H9 (cell line): Measurements from ENCODE around the gene ABTB1. TPM values are rescaled to one million over a fixed set of nuclear protein-coding genes. Genes with fewer than 3 reads are reported as not detected.

ENCODE experiments used
- DNase-seq: peaks from one replicate; pipeline ENCODE4 v3.0.0-alpha.2; 2017
- H2AFZ ChIP-seq: one replicate; pipeline ENCODE4 v1.6.1; 2013; ENCODE audit warnings: mild to moderate bottlenecking, low read length, control low read depth, moderate library complexity
- H2AK5ac ChIP-seq: 2 replicates; pipeline ENCODE4 v1.6.1; 2013; ENCODE audit warnings: low read length, control low read depth, mixed read lengths; ENCODE audit not compliant: insufficient read length
- H2BK120ac ChIP-seq: one replicate; pipeline ENCODE4 v1.6.1; 2013; ENCODE audit warnings: low read depth, mild to moderate bottlenecking, low read length, control low read depth, inconsistent platforms; ENCODE audit not compliant: poor library complexity, severe bottlenecking
- H2BK12ac ChIP-seq: 2 replicates; pipeline ENCODE4 v1.6.1; 2013; ENCODE audit warnings: low read length, control low read depth, mixed read lengths, low read depth; ENCODE audit not compliant: insufficient read length
- H2BK15ac ChIP-seq: 2 replicates; pipeline ENCODE4 v1.6.1; 2013; ENCODE audit warnings: low read depth, low read length, control low read depth
- H2BK20ac ChIP-seq: one replicate; pipeline ENCODE4 v1.6.1; 2013; ENCODE audit warnings: low read depth, mild to moderate bottlenecking, low read length, control low read depth, inconsistent platforms; ENCODE audit not compliant: poor library complexity, severe bottlenecking
- H2BK5ac ChIP-seq: 2 replicates; pipeline ENCODE4 v1.6.1; 2013; ENCODE audit warnings: low read length, control low read depth, mixed read lengths; ENCODE audit not compliant: insufficient read length
- H3K14ac ChIP-seq: 2 replicates; pipeline ENCODE4 v1.6.1; 2013; ENCODE audit warnings: low read length, control low read depth; ENCODE audit not compliant: insufficient read depth
- H3K18ac ChIP-seq: 2 replicates; pipeline ENCODE4 v1.6.1; 2013; ENCODE audit warnings: low read depth, mild to moderate bottlenecking, mixed read lengths, low read length, control low read depth; ENCODE audit not compliant: insufficient read length
- H3K23ac ChIP-seq: 2 replicates; pipeline ENCODE4 v1.6.1; 2013; ENCODE audit warnings: low read length, control low read depth, mixed read lengths, low read depth; ENCODE audit not compliant: insufficient read length
- H3K23me2 ChIP-seq: 2 replicates; pipeline ENCODE4 v1.6.1; 2013; ENCODE audit warnings: low read depth, mild to moderate bottlenecking, mixed read lengths, low read length, control low read depth; ENCODE audit not compliant: insufficient read length, poor library complexity, severe bottlenecking
- H3K27ac ChIP-seq: 2 replicates; pipeline ENCODE4 v1.5.1; 2013; ENCODE audit warnings: low read length, control low read depth, mixed read lengths, low read depth; ENCODE audit not compliant: insufficient read length
- H3K27me3 ChIP-seq: 2 replicates; pipeline ENCODE4 v1.6.1; 2013; ENCODE audit warnings: low read length, control low read depth, inconsistent platforms; ENCODE audit not compliant: insufficient read depth
- H3K4ac ChIP-seq: 2 replicates; pipeline ENCODE4 v1.6.1; 2013; ENCODE audit warnings: low read depth, mild to moderate bottlenecking, control low read depth, inconsistent platforms, low read length, moderate library complexity
- H3K4me1 ChIP-seq: 2 replicates; pipeline ENCODE4 v1.6.1; 2013; ENCODE audit warnings: low read length, control low read depth, inconsistent platforms; ENCODE audit not compliant: insufficient read depth
- H3K4me2 ChIP-seq: 2 replicates; pipeline ENCODE4 v1.6.1; 2013; ENCODE audit warnings: low read length, control low read depth, mixed read lengths; ENCODE audit not compliant: insufficient read length, insufficient read depth
- H3K56ac ChIP-seq: 2 replicates; pipeline ENCODE4 v1.6.1; 2013; ENCODE audit warnings: low read depth, mild to moderate bottlenecking, mixed read lengths, low read length, control low read depth; ENCODE audit not compliant: insufficient read length
- H3K79me1 ChIP-seq: 2 replicates; pipeline ENCODE4 v1.6.1; 2013; ENCODE audit warnings: low read depth, mild to moderate bottlenecking, moderate library complexity, low read length, control low read depth, inconsistent platforms; ENCODE audit not compliant: insufficient read depth, poor library complexity, severe bottlenecking
- H3K79me2 ChIP-seq: 2 replicates; pipeline ENCODE4 v1.6.1; 2013; ENCODE audit warnings: low read length, control low read depth, inconsistent platforms; ENCODE audit not compliant: insufficient read depth
- H3K9ac ChIP-seq: 2 replicates; pipeline ENCODE4 v1.6.1; 2013; ENCODE audit warnings: low read length, control low read depth, mixed read lengths; ENCODE audit not compliant: insufficient read length; ENCODE audit errors: extremely low read depth
- H3K9me3 ChIP-seq: one replicate; pipeline ENCODE4 v1.6.1; 2013; ENCODE audit warnings: low read depth, low read length, inconsistent platforms; ENCODE audit not compliant: control insufficient read depth
- H3T11ph ChIP-seq: one replicate; pipeline ENCODE4 v1.6.1; 2013; ENCODE audit warnings: mild to moderate bottlenecking, low read length, control low read depth, inconsistent platforms
- H4K20me1 ChIP-seq: one replicate; pipeline ENCODE4 v1.6.1; 2013; ENCODE audit not compliant: control insufficient read depth, insufficient read length, insufficient read depth
- H4K5ac ChIP-seq: 2 replicates; pipeline ENCODE4 v1.6.1; 2013; ENCODE audit warnings: low read depth, mild to moderate bottlenecking, mixed read lengths, low read length, control low read depth; ENCODE audit not compliant: insufficient read length
- H4K8ac ChIP-seq: replicated peaks from 2 replicates; pipeline ENCODE4 v1.6.1; 2013; ENCODE audit warnings: low read length, control low read depth, mixed read lengths, low read depth; ENCODE audit not compliant: insufficient read length
- H4K91ac ChIP-seq: 2 replicates; pipeline ENCODE4 v1.6.1; 2013; ENCODE audit warnings: low read depth, mild to moderate bottlenecking, moderate library complexity, mixed read lengths, low read length, control low read depth; ENCODE audit not compliant: insufficient read length
- H3K27ac Mint-ChIP-seq, 3 experiments: 2 replicates in 2 of 3; 3 replicates in 1 of 3; pipeline ENCODE4 v1.8.0; 2020 to 2021; ENCODE audit warnings: mixed read lengths in 3 of 3, mild to moderate bottlenecking in 1 of 3, moderate library complexity in 1 of 3
- H3K27me3 Mint-ChIP-seq: 2 replicates; pipeline ENCODE4 v1.8.0; 2021; ENCODE audit warnings: low read depth, mild to moderate bottlenecking, moderate library complexity, mixed read lengths
- H3K36me3 Mint-ChIP-seq, 3 experiments: 2 replicates in 2 of 3; 3 replicates in 1 of 3; pipeline ENCODE4 v1.8.0; 2020 to 2021; ENCODE audit warnings: low read depth in 3 of 3, mixed read lengths in 3 of 3; ENCODE audit not compliant: insufficient read depth in 1 of 3
- H3K4me1 Mint-ChIP-seq, 2 experiments: 2 replicates each; pipeline ENCODE4 v1.8.0; 2020; ENCODE audit warnings: mixed read lengths in 2 of 2
- H3K4me3 Mint-ChIP-seq, 2 experiments: 2 replicates in 1 of 2; 3 replicates in 1 of 2; pipeline ENCODE4 v1.8.0; 2020 to 2021; ENCODE audit warnings: mild to moderate bottlenecking in 2 of 2, mixed read lengths in 2 of 2, moderate library complexity in 1 of 2
- H3K9me3 Mint-ChIP-seq, 2 experiments: 2 replicates in 1 of 2; 3 replicates in 1 of 2; pipeline ENCODE4 v1.8.0; 2020; ENCODE audit warnings: mild to moderate bottlenecking in 2 of 2, mixed read lengths in 2 of 2, moderate library complexity in 1 of 2
- CTCF ChIP-seq: fragments of 200-600 bp; sonication (generic); conservative IDR thresholded peaks from 3 replicates; pipeline ENCODE4 v1.8.0; 2021; ENCODE audit warnings: antibody characterized with exemption, mild to moderate bottlenecking
- WGBS: extraction: QIAGEN DNeasy Blood & Tissue Kit; methylation state at CpG from one replicate; pipeline ENCODE4 v1.1.7; 2013; ENCODE audit warnings: missing lambda C conversion rate, low lambda C conversion rate, mixed read lengths; ENCODE audit not compliant: insufficient read length; ENCODE audit errors: extremely low coverage; 5-methylcytosine and 5-hydroxymethylcytosine counted together
- total RNA-seq: library from RNA; stranded (reverse); gene quantifications from 2 replicates; pipeline ENCODE4 v1.2.1, GENCODE V29; 2021

Gene ABTB1
- total RNA-seq, 1 experiment from 2014 or later = 6.2 TPM

GRCh38 chr3:127680146-127680661 is 7.5 kb downstream of the ABTB1 start:
- Histone ChIP-seq H2BK15ac (no peak overlapping the region), H4K8ac (no peak overlapping the region), H3K27me3 (no peaks in the 10 kb centered on the region), H3K79me2 (no peaks in the 10 kb centered on the region), H3K4me2 (no peak overlapping the region), H3K23ac (no peak overlapping the region), H2AK5ac (no peak overlapping the region), H3K79me1 (no peaks in the 10 kb centered on the region), H3T11ph (no peak overlapping the region), H2BK12ac (no peak overlapping the region), H2BK5ac (no peak overlapping the region), H4K5ac (no peak overlapping the region), H3K23me2 (no peaks in the 10 kb centered on the region), H3K56ac (no peak overlapping the region), H3K14ac (no peak overlapping the region; the same call in 1 of the 2 replicates), H3K9me3 (no peaks in the 10 kb centered on the region), H4K91ac (no peak overlapping the region), H2AFZ (no peak overlapping the region), H2BK120ac (no peak overlapping the region), H3K4me1 (no peaks in the 10 kb centered on the region; the same call in 1 of the 2 replicates), H2BK20ac (no peak overlapping the region), H3K9ac (no peak overlapping the region), H3K27ac (no peak overlapping the region), H3K18ac (no peak overlapping the region), H4K20me1 (no peaks in the 10 kb centered on the region), H3K4ac (no peak overlapping the region)
- no peaks in the 10 kb centered on the region; the same call in 1 of the 2 replicates for H3K27me3 Mint-ChIP-seq
- no peak overlapping the region for H3K4me3 Mint-ChIP-seq
- H3K36me3 Mint-ChIP-seq = no peaks in the 10 kb centered on the region; a peak in 1 of 7 replicates
- no peaks in the 10 kb centered on the region for H3K9me3 Mint-ChIP-seq
- DNase-seq = peak; percentile 23
- no peak for TF ChIP-seq CTCF
- WGBS = no CpG with 5 or more reads among the region's 21 CpGs
- H3K27ac Mint-ChIP-seq = peak overlapping the region in 1 of 3 experiments; percentile 81; a peak in 2 of 7 replicates
- H3K4me1 Mint-ChIP-seq = peaks cover 6 to 8% of the 10 kb centered on the region in 2 experiments
